ENCODE results near the gene SH3PXD2A. TPM values are rescaled to one million over a fixed set of nuclear protein-coding genes. Genes with fewer than 3 reads are reported as not detected.

Gene SH3PXD2A
- total RNA-seq, 1 experiment from 2014 or later, result 4.5 TPM

DNA sequence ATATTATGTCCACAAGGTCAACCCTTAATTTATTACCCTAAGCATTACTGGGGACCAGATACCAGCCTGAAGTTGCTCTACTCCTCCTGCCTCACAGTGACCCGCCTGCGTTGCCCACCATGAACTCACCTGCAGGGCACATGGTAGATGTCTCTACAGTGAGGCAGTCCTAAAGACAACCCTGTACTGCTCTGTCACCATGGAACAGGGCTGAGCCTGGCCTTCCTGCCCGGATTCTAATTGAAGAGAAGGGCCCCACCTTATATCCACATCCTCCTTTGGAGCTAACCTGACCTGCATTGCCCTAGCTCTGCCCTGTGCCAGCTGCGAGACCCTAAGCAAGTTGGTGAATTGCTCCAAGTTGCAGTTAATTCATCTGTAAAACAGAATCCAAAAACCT lies 4.1 kb downstream of the SH3PXD2A start:
- Histone ChIP-seq H4K5ac (ENCODE audit: insufficient read length, low read depth, low read length) (no peak overlapping the region), H3K79me1 (ENCODE audit: insufficient read depth, low read depth, low read length, poor library complexity, severe bottlenecking) (no peaks in the 10 kb centered on the region), H3T11ph (ENCODE audit: low read length) (no peak overlapping the region), H2AFZ (ENCODE audit: low read length) (no peak overlapping the region), H3K4me1 (ENCODE audit: insufficient read depth, low read length) (no peaks in the 10 kb centered on the region), H2BK20ac (ENCODE audit: low read depth, low read length, poor library complexity, severe bottlenecking) (no peak overlapping the region), H3K23ac (ENCODE audit: insufficient read length, low read depth, low read length) (no peak overlapping the region), H2BK5ac (ENCODE audit: insufficient read length, low read length) (no peak overlapping the region), H2BK120ac (ENCODE audit: low read depth, low read length, poor library complexity, severe bottlenecking) (no peak overlapping the region), H4K91ac (ENCODE audit: insufficient read length, low read depth, low read length) (no peak overlapping the region), H2AK5ac (ENCODE audit: insufficient read length, low read length) (no peak overlapping the region), H3K4me2 (ENCODE audit: insufficient read depth, insufficient read length, low read length) (no peak overlapping the region), H3K9me3 (ENCODE audit: control insufficient read depth, low read depth, low read length) (no peaks in the 10 kb centered on the region), H3K4ac (ENCODE audit: low read depth, low read length) (no peak overlapping the region), H3K9ac (ENCODE audit: extremely low read depth, insufficient read length, low read length) (no peak overlapping the region), H3K79me2 (ENCODE audit: insufficient read depth, low read length) (no peaks in the 10 kb centered on the region), H3K27ac (ENCODE audit: insufficient read length, low read depth, low read length) (no peak overlapping the region), H3K27me3 (ENCODE audit: insufficient read depth, low read length) (no peaks in the 10 kb centered on the region; the same call in 1 of the 2 replicates), H3K14ac (ENCODE audit: insufficient read depth, low read length) (no peak overlapping the region), H4K20me1 (ENCODE audit: control insufficient read depth, insufficient read depth, insufficient read length) (no peaks in the 10 kb centered on the region), H3K56ac (ENCODE audit: insufficient read length, low read depth, low read length) (no peak overlapping the region), H3K18ac (ENCODE audit: insufficient read length, low read depth, low read length) (no peak overlapping the region), H4K8ac (replicated peaks; ENCODE audit: insufficient read length, low read depth, low read length) (no peak overlapping the region), H3K23me2 (ENCODE audit: insufficient read length, low read depth, low read length, poor library complexity, severe bottlenecking) (peaks cover 16% of the 10 kb centered on the region), H2BK15ac (ENCODE audit: low read depth, low read length) (no peak overlapping the region), H2BK12ac (ENCODE audit: insufficient read length, low read depth, low read length) (no peak overlapping the region)
- no peaks in the 10 kb centered on the region; a peak in 1 of 5 replicates for H3K9me3 Mint-ChIP-seq
- H3K4me3 Mint-ChIP-seq, result no peak overlapping the region
- peaks cover 20 to 26% of the 10 kb centered on the region in 2 experiments for H3K4me1 Mint-ChIP-seq
- H3K36me3 Mint-ChIP-seq (ENCODE audit: insufficient read depth in 1 of 3, low read depth in 3 of 3), result no peaks in the 10 kb centered on the region; a peak in 1 of 7 replicates
- H3K27me3 Mint-ChIP-seq (ENCODE audit: low read depth), result peaks cover 37% of the 10 kb centered on the region
- no peak overlapping the region for H3K27ac Mint-ChIP-seq
- no peak for TF ChIP-seq CTCF (conservative IDR thresholded peaks at IDR 0.05)
- WGBS (ENCODE audit: extremely low coverage, insufficient read length, low lambda C conversion rate), result no CpG with 5 or more reads among the region's 4 CpGs
- no peak for DNase-seq

Data from H9 (cell line).